Cerebellar nuclear complex (tissue), 1 donor: ENCODE data around the gene ADRB1.

ENCODE experiments used
- DNase-seq, 2 experiments: peaks; one replicate each; lab custom pipeline; 2025; lab: John Stamatoyannopoulos, UW

ADRB1 gene

DNA sequence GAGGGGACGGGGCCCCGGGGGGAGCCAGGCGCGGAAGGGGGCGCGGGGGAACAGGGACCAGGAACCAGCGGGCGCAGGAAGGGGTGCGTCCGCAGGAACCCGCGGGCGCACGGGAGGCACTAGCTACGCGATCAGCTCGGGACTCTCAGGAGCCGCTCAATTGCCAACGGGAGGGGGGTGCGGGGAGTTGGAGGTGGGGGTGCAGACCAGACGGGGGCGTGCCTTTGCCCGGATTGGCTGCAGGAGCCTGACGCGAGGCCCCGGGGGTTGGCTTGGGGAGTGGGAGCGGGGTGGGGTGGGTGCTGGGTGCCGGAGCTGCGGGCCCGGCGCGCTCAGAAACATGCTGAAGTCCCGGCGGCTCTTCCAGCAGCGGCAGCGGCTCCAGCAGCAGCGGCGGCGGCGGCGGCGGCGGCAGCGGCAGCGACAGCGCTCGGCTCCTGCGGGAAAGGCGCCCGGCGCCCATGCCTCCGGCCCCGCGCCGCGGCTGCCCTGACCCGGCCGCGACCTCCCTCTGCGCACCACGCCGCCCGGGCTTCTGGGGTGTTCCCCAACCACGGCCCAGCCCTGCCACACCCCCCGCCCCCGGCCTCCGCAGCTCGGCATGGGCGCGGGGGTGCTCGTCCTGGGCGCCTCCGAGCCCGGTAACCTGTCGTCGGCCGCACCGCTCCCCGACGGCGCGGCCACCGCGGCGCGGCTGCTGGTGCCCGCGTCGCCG lies at the start of gene ADRB1:
Gene ADRB1 (plus strand): TSS at position 335 of the 715 bp plus-strand sequence. CDS start 267 bp downstream, at position 602.
- no peak for DNase-seq

- no peak for DNase-seq
Measured at GRCh38 chr10:113995201-113995600, 48.5 kb upstream of the ADRB1 start.

- no peak for DNase-seq
Measured at GRCh38 chr10:113997428-113997827, 46.2 kb upstream of the ADRB1 start.

- DNase-seq, result no peak
Measured at GRCh38 chr10:113999531-113999930, 44.1 kb upstream of the ADRB1 start.

- DNase-seq, result no peak
Measured at GRCh38 chr10:114000457-114001010, 43.1 kb upstream of the ADRB1 start.

GRCh38 chr10:114002422-114002821 lies 41.2 kb upstream of the ADRB1 start:
- no peak for DNase-seq

GRCh38 chr10:114003161-114003941 lies 40.3 kb upstream of the ADRB1 start:
- DNase-seq, result no peak

DNA sequence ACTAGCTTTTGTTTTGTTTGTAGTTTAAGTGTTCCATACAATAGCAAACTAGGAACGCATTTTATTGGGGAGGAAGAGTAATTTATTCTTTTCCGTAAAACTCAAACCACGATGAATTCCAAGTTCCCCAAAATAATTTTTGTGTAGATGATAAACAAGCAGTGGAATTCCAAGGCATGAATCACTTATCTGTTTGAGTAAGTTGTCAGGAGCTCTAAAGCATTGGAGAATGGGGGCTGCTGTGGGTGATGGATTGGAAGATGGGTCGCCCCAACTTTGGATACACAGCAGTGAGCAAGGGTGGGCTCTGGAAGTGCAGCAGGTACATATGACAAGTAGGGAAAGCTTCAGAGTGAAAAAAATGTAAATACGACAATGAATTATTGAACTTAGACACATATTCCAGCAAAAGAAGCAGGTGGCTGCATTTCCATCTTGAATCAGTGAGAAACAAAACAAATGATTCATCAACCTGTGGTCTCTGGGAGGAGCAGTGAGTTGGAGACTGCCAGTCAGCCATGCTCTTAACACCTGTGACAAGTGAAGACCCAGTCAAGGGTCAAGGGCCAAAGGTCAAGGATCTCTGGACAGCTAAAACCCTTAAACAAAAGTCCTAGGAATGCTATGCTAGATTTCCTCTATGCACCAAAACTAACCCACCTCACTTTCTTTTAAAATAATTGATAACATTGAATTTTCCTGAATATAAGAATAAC lies 34.2 kb upstream of the ADRB1 start:
- DNase-seq, result no peak

GRCh38 chr10:114010316-114010715 lies 33.4 kb upstream of the ADRB1 start:
- no peak for DNase-seq

GRCh38 chr10:114012650-114013049 lies 31.0 kb upstream of the ADRB1 start:
- DNase-seq, result no peak

DNA sequence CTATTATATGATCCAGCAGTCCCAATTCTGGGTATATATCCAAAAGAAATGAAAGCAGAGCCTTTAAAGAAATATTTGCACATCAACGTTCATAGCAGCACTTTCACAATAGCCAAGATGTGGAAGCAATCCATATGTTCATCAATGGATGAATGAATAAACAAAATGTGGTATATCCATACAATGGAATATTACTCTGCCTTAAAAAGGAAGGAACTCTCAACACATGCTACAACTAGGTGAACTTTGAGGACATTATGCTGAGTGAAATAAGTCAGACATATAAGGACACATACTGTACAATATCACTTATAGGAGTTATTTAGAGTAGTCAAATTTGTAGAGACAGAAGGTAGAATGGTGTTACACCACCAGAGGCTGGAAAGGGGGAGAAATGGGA lies 28.0 kb upstream of the ADRB1 start:
- no peak for DNase-seq

- peak in 1 of 2 experiments; percentile 35 for DNase-seq
Measured at GRCh38 chr10:114017271-114017670, 26.4 kb upstream of the ADRB1 start.

DNA sequence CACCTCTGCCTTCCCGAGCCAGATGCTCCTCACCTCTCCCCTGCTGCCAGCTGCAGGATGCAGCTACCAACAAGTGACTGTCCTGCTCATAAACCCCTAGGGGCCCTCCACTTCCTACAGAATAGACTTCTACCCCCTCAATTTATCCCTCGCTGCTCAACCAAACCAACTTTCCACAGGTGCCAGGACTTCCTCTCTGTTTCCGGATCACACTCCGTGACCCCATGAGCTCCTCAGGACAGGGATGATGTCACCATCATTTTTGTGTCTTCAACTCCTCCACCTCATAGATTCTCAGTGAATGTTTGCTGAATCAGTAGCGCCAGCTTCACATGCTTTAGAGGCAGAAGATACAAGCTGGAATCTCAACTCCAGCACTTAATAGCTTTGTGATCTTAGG lies 25.8 kb upstream of the ADRB1 start:
- no peak for DNase-seq

DNA sequence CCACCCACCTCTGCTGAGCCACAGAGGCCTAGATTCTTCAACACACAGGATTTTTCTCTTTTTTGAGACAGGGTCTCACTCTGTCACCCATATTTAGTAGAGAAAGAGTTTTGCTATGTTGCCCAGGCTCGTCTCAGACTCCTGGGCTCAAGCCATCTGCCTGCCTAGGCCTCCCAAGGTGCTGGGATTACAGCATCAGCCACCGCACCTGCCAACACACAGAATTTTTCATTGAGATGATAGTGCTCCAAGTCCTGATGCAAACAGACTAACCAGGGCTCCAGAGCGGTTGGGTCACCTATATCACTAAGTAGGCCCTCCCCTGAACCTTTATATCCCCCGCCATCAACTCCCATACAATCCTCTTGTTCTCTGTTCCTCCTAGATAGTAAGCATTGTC lies 24.4 kb upstream of the ADRB1 start:
- no peak for DNase-seq

DNA sequence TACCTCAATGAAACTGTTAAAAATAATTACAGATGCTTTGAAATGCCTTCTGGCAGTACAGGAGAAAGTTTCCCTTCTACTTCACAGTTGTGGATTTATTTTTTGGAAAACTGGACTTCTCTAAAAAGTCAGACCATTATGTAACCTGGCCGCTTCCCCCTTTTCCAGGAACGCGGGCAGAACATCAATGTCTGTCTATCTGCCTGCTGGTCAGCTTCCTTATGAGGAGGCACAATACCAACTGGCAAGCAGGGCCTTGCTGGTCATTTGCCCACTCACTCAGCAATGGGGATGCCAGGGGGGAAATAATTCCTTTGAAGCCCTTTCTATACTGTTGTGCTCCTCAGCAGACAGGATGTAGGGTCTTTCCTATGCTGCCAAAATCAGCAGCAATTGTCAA lies 22.5 kb upstream of the ADRB1 start:
- DNase-seq, result peak in 1 of 2 experiments; percentile 16

GRCh38 chr10:114021717-114022680 lies 21.7 kb upstream of the ADRB1 start:
- DNase-seq, result no peak

DNA sequence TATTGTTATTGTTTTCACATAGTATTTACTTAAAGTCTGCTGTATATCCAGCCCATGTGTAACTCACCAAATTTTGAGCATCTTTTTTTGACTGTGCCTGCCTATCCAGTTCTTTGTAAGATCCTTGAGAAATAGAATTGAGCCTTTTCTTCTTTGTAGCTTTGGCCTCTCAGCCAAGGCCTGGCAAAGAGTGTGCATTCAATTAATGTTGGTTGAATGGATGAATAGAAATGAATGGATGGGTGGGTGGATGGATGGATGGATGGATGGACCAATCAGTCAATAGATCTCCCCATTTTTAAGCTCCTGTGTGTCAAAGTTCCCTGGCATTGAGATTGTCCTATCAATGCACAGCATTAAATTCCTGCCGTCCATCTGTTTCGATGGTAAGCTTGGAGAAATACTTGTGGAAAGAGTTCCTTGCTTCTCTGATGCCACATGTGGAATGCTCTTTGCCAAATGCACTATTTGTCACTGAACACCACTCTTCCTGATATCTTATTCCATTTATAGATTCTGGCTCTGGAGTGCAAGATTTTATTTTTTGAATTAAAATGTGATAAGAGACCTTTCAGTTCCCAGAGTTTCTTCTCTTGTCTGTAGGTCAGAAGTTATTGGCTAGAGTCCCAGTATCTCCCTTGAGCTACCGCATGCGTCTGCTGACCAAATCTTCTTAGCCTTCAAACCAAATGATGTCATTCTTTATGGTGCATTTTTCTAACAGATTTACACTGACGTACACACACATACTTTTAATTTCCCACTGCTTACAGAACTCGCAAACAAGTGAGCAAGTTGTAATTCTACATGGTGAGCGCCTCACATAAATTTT lies 20.7 kb upstream of the ADRB1 start:
- no peak for DNase-seq

DNA sequence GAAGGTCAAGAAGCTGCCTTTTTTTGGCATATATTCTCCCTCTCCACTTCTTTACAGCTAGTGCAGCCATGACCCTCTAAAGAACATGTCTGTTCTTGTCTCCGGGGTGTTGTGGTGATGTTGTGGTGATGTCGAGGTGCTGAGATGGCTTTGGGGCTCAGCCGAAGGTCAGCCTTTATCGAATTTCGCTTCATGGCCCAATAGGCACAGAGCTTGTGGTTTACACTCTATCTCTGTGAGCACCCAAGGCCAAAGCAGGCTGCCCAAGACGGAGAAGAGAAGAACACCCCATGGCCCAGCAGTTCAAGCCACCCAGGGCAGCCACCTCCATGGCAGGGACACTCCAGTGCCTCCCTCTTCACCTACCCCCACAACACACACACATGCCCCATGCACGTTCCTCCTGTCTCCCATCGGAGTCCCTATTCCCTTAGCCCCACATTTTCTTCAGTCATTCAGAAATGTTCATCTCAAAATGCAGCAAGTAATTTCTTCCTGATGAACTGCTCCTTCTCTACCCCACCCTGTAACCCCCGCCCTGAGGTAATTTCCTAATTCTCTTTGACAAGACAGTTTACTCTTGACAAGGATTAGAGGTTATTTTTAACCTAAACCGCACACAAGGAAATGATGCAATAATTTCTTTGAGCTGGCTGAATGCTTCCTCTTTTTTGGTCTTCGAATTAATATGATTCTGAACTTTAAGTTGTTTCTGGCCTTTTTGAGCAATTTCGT lies 18.6 kb upstream of the ADRB1 start:
- no peak for DNase-seq

- no peak for DNase-seq
Measured at GRCh38 chr10:114025611-114026130, 18.0 kb upstream of the ADRB1 start.
